Adrenal gland (tissue), 5 donors: ENCODE results near the gene AUNIP.

ENCODE experiments used
- POLR2A ChIP-seq, 2 donors: fragments of 450-650 bp; IDR thresholded peaks; one replicate each; pipeline ENCODE4 v1.6.1; 2017; ENCODE audit warnings: antibody characterized with exemption in 2 of 2, mild to moderate bottlenecking in 2 of 2, moderate library complexity in 1 of 2
- TF ChIP-seq, protein P1 (sequence below), 6 experiments: fragments of 450-650 bp in 4 of 6; fragments of 200-600 bp in 2 of 6; sonication (generic) in 1 of 6; IDR thresholded peaks; 1 replicate in 5 of 6; 2 replicates in 1 of 6; pipeline versions ENCODE4 v1.5.1 to v1.8.0; 2016 to 2021; ENCODE audit warnings: antibody characterized with exemption in 6 of 6, mild to moderate bottlenecking in 2 of 6, moderate library complexity in 1 of 6
- donor health status: DM: no; HTN: no; CAD: no.

DNA sequence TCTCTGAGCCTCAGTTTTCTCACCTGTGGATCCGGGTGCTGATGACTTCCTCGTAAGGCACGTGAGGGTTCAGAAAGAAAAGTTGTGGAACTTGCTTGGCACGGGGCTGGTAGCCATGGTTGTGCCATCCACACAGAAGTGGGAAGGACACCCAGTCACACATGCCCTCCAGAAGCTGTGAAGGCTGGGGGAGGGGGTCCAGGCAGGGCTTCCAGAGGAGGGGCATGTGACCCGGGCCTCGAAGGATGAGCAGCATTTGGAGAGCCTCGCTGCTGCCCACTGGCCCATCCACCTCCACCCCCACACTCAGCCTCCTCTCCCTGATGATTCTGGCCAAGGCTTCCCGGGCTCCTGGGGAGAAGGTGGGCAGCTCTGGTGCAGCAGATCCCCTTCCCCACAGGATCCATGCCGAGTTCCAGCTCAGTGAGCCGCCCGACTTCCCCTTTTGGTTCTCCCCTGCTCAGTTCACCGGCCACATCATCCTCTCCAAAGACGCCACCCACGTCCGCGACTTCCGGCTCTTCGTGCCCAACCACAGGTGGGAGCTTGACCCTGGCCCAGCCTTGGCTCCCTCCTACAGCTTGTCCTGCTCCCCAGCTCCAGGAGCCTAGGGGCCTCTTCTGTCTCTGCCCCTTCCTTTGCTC, 49.9 kb downstream of the AUNIP start:
- TF ChIP-seq, protein P1, sequence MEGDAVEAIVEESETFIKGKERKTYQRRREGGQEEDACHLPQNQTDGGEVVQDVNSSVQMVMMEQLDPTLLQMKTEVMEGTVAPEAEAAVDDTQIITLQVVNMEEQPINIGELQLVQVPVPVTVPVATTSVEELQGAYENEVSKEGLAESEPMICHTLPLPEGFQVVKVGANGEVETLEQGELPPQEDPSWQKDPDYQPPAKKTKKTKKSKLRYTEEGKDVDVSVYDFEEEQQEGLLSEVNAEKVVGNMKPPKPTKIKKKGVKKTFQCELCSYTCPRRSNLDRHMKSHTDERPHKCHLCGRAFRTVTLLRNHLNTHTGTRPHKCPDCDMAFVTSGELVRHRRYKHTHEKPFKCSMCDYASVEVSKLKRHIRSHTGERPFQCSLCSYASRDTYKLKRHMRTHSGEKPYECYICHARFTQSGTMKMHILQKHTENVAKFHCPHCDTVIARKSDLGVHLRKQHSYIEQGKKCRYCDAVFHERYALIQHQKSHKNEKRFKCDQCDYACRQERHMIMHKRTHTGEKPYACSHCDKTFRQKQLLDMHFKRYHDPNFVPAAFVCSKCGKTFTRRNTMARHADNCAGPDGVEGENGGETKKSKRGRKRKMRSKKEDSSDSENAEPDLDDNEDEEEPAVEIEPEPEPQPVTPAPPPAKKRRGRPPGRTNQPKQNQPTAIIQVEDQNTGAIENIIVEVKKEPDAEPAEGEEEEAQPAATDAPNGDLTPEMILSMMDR (IDR thresholded peaks at IDR 0.05) = no peak
- TF ChIP-seq POLR2A (IDR thresholded peaks at IDR 0.05) = no peak
